ENCODE measurements around the gene TMEM178B. TPM values are rescaled to one million over a fixed set of nuclear protein-coding genes. Genes with fewer than 3 reads are reported as not detected.

Gene TMEM178B
- total RNA-seq, 1 donor from 2014 or later = 35.9 TPM

DNA sequence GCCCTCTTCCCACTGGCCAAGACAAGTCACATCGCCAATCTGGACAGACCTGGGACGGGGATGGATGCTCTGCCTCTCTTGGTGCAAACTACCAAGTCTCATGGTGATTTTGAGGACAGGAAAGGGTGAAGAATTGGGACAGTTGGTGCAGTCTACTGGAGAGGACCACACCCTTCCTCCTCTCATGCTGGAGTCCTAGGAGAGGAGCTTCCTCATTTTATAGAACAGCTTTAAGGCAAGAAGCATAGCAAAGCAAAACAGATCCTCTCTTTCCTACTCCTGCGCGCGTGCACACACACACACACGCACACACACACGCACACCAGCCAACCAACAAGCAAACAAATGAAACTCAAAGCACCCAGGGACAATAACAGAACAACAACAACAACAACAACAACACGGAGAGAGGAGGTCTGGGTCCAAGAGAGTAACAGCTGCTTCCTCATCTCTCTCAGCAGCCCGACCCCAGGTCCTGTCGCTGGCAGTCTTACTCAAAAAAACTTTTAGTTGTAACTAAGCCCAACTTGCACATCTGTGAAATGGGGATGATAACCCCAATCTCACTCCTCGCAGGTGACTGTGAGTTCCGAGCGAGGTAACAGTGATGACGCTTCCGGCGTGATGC is 83.4 kb downstream of the TMEM178B start:
- no peaks in the 10 kb centered on the region for H3K9me3 ChIP-seq (replicated peaks)
- H3K4me3 ChIP-seq = no peak overlapping the region
- H3K4me1 ChIP-seq = no peaks in the 10 kb centered on the region
- no peak for DNase-seq
- H3K36me3 ChIP-seq = no peaks in the 10 kb centered on the region
- intact Hi-C loops (cut with micrococcal nuclease) = no loop called here
- H3K27ac ChIP-seq (replicated peaks) = no peak overlapping the region
- TF ChIP-seq, protein P1, sequence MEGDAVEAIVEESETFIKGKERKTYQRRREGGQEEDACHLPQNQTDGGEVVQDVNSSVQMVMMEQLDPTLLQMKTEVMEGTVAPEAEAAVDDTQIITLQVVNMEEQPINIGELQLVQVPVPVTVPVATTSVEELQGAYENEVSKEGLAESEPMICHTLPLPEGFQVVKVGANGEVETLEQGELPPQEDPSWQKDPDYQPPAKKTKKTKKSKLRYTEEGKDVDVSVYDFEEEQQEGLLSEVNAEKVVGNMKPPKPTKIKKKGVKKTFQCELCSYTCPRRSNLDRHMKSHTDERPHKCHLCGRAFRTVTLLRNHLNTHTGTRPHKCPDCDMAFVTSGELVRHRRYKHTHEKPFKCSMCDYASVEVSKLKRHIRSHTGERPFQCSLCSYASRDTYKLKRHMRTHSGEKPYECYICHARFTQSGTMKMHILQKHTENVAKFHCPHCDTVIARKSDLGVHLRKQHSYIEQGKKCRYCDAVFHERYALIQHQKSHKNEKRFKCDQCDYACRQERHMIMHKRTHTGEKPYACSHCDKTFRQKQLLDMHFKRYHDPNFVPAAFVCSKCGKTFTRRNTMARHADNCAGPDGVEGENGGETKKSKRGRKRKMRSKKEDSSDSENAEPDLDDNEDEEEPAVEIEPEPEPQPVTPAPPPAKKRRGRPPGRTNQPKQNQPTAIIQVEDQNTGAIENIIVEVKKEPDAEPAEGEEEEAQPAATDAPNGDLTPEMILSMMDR (IDR thresholded peaks at IDR 0.05; ENCODE audit: borderline replicate concordance) = no peak
- no peaks in the 10 kb centered on the region for H3K27me3 ChIP-seq (ENCODE audit: low read depth)

DNA sequence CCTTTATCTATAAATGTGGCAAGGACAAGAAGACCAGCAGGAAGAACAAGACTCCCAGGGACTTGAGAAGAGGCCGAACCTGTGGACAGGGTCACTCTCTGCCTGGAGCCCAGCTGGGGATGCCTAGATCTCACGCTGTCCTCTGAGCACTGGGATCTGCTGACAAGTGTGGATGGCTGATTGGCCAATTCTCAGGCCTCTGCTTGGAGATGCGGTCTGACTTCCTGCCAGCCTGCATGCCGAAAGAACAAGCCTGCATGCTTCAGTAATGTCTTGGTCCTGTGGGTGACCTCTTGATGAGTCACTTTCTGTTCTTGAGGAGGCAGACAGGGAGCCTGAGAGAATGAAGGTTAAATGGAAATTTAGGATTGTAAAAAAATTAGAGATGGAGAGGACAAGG is 84.7 kb downstream of the TMEM178B start:
- no peaks in the 10 kb centered on the region for H3K36me3 ChIP-seq
- TF ChIP-seq, protein P1 (IDR thresholded peaks at IDR 0.05; ENCODE audit: borderline replicate concordance) = no peak
- no peaks in the 10 kb centered on the region for H3K4me1 ChIP-seq
- intact Hi-C loops (cut with micrococcal nuclease) = no loop called here
- no peak for DNase-seq
- H3K9me3 ChIP-seq (replicated peaks) = no peaks in the 10 kb centered on the region
- no peak overlapping the region for H3K4me3 ChIP-seq
- H3K27me3 ChIP-seq (ENCODE audit: low read depth) = no peaks in the 10 kb centered on the region
- no peak overlapping the region for H3K27ac ChIP-seq (replicated peaks)

DNA sequence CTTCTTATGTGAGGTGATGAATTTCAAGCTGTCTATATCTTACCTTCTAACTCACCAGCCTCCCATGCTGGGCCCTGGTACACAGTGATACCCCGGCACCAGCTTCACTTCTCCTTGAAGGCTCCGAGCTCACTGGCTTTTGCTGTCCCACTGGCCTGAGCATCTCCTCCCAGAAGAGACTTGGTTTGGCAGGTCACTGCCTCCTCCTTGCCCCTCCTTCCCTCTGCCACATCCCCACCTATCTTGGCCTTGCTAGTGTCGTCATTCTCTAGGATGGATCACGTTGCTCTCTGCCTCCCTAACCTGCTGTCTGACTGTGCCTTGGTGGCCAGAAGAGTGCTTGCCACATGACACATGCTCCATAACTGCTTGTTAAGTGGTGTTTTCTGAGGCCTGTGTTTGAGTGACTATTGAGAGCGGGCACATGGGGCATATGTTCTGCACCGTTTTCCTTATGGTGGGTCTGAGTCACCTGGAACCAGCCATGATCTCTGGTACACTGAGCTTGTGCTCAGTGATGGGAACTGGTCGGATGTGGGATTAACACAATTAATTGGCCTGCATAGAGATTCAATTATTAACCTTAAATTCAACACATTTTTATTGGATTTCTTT is 86.5 kb downstream of the TMEM178B start:
- Histone ChIP-seq H3K9me3 (replicated peaks) (no peaks in the 10 kb centered on the region), H3K27ac (replicated peaks) (no peak overlapping the region), H3K4me3 (no peak overlapping the region), H3K36me3 (no peaks in the 10 kb centered on the region), H3K27me3 (ENCODE audit: low read depth) (no peaks in the 10 kb centered on the region), H3K4me1 (no peaks in the 10 kb centered on the region)
- intact Hi-C loops (cut with micrococcal nuclease) = no loop called here
- TF ChIP-seq, protein P1 (IDR thresholded peaks at IDR 0.05; ENCODE audit: borderline replicate concordance) = no peak
- no peak for DNase-seq

DNA sequence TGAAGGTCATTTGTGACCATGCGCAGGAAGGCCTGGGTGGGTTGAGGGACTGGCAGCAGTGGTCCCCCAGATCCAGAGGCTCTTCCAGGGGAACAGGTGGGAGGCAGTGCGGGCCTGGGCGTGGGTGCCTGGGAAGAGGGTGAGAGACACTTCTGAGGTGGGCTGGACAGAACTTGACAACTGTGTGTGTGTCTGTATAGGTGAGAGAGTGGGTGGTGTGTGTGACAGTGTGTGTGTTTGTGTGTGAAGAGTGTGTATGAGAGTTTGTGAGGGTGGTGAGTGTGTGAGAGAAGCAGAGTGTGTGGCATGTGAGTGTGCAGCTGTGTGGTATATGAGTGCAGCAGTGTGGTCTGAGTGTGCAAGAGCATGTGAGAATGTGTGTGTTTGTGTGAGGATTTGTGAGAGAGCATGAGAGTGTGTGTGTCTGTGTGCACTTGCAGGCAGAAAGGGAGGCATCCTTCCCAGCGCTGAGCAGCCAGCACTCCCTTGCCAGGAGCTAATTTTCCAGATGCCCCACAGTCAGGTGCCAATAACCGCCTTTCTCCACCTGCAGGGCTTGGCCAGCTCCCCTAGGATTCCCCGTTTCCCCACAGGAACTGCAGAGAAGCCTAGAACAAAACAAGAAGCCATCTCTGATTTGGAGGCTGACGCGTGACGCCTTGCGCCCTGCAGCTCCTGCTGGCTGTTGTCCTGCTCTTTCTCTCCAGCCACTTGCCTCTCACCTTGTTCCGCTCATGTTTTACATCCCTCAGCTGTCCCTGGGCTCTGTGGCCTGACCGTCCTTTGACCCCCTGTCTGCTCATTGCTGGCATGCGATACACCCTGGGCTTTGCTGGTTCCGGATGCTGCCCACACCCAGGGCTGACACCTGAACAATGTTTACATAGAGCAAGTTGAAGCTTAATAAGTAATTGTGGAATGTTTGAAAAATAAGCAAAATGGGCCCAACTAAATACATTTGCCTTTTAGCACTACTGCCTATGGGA is 88.0 kb downstream of the TMEM178B start:
- Histone ChIP-seq H3K27me3 (ENCODE audit: low read depth) (no peaks in the 10 kb centered on the region), H3K9me3 (replicated peaks) (no peaks in the 10 kb centered on the region), H3K4me3 (no peak overlapping the region), H3K27ac (replicated peaks) (no peak overlapping the region), H3K4me1 (no peaks in the 10 kb centered on the region), H3K36me3 (no peaks in the 10 kb centered on the region)
- TF ChIP-seq, protein P1 (IDR thresholded peaks at IDR 0.05; ENCODE audit: borderline replicate concordance) = no peak
- DNase-seq = no peak
- intact Hi-C loops (cut with micrococcal nuclease) = no loop called here

DNA sequence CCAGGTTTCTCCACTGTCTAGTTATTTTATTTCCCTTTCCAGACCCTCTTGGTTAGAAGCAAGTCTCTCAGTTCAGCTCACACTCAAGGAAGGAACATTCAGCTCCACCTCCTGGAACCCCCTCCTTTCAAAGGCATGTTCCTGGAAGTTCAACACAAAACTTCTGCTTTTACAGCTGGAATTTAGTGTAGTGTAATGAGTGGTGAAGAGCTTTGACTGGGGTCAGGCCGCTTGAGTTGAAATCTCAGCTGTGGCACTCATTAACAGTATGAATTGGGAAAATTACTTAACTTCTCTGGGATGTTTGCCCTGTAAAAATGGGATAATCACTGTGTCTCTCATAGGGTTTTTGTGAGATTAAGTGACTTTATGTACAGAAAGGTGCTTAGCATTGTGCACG is 91.7 kb downstream of the TMEM178B start:
- intact Hi-C loops (cut with micrococcal nuclease) = no loop called here
- H3K36me3 ChIP-seq = no peaks in the 10 kb centered on the region
- TF ChIP-seq, protein P1 (IDR thresholded peaks at IDR 0.05; ENCODE audit: borderline replicate concordance) = no peak

More for the DNA sequence above, 91.7 kb downstream of the TMEM178B start:
- H3K27ac ChIP-seq (replicated peaks) = no peak overlapping the region
- H3K27me3 ChIP-seq (ENCODE audit: low read depth) = no peaks in the 10 kb centered on the region
- H3K4me1 ChIP-seq = no peaks in the 10 kb centered on the region
- H3K9me3 ChIP-seq (replicated peaks) = no peaks in the 10 kb centered on the region
- H3K4me3 ChIP-seq = no peak overlapping the region
- DNase-seq = no peak

Data from left ventricle myocardium inferior (tissue), 1 donor.